Lower leg skin (tissue), 4 donors: ENCODE data around the gene BMAL1. TPM values are rescaled to one million over a fixed set of nuclear protein-coding genes. Genes with fewer than 3 reads are reported as not detected.
"Not testable (repeated sequence)": the region's sequence is repeated elsewhere in the genome, so short reads cannot be mapped to it uniquely, and the experiment has no call there.

Source experiments
- DNase-seq, 2 donors: peaks; one replicate each; pipeline ENCODE4 v3.0.0-alpha.2; 2019; ENCODE audit warnings: low spot score in 2 of 2
- H3K4me3 ChIP-seq: fragments of 200-600 bp; sonication (generic); 2 replicates; pipeline ENCODE4 v1.5.1; 2017; ENCODE audit warnings: mild to moderate bottlenecking, low read depth; ENCODE audit not compliant: poor library complexity, severe bottlenecking
- POLR2A ChIP-seq, 2 donors: fragments of 450-650 bp; IDR thresholded peaks; one replicate each; pipeline ENCODE4 v1.6.1; 2016 to 2017; ENCODE audit warnings: antibody characterized with exemption in 2 of 2, mild to moderate bottlenecking in 1 of 2, moderate library complexity in 1 of 2
- WGBS, 2 donors: methylation state at CpG; one replicate each; pipeline ENCODE4 v1.1.5; 2018; 5-methylcytosine and 5-hydroxymethylcytosine counted together
- intact Hi-C: fragments of 100-400 bp; cut with DNase I; formaldehyde crosslinking; loops from one replicate; pipeline ENCODE4 v1.15.0; 2023; ENCODE audit warnings: low total_unique reads
- total RNA-seq, 4 donors: library from RNA; depleted of rRNA; stranded (reverse); fragments of >200 nt; gene quantifications; one replicate each; pipeline ENCODE4 v1.1.0, GENCODE V29; 2016
- TF ChIP-seq, protein P1 (sequence below), 3 donors: fragments of 450-650 bp; IDR thresholded peaks; one replicate each; pipeline ENCODE4 v1.5.1; 2016; ENCODE audit warnings: antibody characterized with exemption in 3 of 3, mild to moderate bottlenecking in 3 of 3, moderate library complexity in 2 of 3

BMAL1 gene
- total RNA-seq, 4 donors from 2014 or later: 34.8 to 132 (median 61.5) TPM

DNA sequence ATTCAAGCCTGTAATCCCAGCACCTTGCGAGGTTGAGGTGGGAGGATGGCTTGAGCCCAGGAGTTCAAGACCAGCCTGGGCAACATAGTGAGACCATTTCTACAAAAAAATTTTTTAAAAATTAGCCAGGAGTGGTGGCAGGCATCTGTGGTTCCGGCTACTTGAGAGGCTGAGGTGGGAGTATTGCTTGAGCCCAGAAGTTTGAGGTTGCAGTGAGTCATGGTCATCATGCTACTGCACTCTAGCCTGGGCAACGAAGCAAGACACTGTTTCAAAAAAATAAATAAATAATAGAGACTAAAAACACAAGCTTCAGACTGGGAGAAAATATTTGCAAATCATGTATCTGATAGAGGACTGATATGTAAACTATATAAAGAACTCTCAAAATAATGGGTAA lies 152.2 kb downstream of the BMAL1 start:
- intact Hi-C loops: no loop called here
- no peak overlapping the region for H3K4me3 ChIP-seq
- WGBS, 2 donors: 98 to 99% methylated on average over 3 of the region's 3 CpGs
- TF ChIP-seq POLR2A (IDR thresholded peaks at IDR 0.05): no peak
- TF ChIP-seq, protein P1, sequence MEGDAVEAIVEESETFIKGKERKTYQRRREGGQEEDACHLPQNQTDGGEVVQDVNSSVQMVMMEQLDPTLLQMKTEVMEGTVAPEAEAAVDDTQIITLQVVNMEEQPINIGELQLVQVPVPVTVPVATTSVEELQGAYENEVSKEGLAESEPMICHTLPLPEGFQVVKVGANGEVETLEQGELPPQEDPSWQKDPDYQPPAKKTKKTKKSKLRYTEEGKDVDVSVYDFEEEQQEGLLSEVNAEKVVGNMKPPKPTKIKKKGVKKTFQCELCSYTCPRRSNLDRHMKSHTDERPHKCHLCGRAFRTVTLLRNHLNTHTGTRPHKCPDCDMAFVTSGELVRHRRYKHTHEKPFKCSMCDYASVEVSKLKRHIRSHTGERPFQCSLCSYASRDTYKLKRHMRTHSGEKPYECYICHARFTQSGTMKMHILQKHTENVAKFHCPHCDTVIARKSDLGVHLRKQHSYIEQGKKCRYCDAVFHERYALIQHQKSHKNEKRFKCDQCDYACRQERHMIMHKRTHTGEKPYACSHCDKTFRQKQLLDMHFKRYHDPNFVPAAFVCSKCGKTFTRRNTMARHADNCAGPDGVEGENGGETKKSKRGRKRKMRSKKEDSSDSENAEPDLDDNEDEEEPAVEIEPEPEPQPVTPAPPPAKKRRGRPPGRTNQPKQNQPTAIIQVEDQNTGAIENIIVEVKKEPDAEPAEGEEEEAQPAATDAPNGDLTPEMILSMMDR (IDR thresholded peaks at IDR 0.05): no peak
- DNase-seq: no peak

DNA sequence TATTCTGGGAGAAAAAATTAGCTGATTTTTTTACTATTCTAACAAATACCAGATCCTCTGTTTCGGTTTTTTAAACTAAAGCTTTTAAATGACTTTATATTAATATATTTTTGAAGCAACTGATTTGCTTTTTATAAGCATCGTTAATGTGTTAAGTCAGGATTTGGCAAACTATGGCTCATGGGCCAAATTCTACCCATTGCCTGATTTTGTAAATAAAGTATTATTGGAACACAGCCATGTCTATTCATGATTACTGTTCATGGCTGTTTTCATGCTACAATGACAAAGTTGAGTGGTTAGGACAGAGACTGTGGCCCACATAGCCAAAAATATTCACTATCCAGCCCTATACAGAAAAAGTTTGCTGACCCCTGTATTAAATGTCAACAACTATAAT lies 155.8 kb downstream of the BMAL1 start:
- TF ChIP-seq, protein P1 (IDR thresholded peaks at IDR 0.05): no peak
- no peak for TF ChIP-seq POLR2A (IDR thresholded peaks at IDR 0.05)
- WGBS, 2 donors: 91 to 93% methylated on average over 2 of the region's 2 CpGs
- intact Hi-C loops: no loop called here
- H3K4me3 ChIP-seq: no peak overlapping the region
- no peak for DNase-seq

DNA sequence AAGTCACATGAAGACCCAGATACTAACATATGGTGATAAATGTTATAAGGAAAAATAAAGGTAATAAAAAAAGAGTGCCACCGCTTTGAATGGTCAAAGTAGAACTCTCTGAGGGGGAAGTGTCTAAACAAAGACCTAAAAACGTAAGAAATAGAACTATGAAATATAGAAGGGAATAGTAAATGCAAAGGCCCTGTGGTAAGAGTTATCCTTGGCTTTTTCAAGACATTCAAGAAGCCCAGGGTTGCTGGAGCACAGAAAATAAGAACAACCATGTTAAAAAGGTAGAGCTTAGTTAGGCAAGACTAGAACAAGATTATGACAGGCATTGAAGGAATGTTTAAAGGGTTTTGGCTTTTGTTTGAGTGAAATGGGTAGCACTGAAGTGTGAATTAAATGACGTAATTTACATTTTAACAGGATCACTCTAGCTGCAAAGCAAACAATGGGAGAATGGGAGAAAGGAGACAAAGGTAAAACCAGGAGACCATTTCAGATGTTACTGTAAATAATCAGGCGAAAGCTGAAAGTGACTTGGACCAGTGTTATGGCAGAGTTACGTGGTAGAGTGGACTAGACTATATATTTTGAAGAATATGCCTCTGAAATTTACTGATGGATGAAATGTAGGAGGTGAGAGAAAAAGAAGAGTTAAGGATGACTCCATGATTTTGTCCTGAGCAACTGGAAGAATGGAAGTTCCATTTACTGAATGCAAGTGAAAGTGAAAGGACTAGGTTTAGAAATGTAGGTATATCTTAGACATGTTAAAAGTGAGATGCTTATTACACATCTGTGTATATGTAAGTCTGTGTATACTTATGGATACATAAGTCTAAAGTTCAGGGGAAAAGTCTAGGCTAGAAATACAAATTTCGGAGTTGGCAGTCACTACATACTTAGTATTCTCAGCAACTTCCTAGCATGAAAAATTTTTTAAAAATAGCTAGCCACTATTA lies 156.9 kb downstream of the BMAL1 start:
- intact Hi-C loops: no loop called here
- no peak overlapping the region for H3K4me3 ChIP-seq
- no peak for TF ChIP-seq POLR2A (IDR thresholded peaks at IDR 0.05)
- TF ChIP-seq, protein P1 (IDR thresholded peaks at IDR 0.05): no peak
- DNase-seq: no peak
- 92 to 98% methylated on average over 6 of the region's 6 CpGs for WGBS, 2 donors

DNA sequence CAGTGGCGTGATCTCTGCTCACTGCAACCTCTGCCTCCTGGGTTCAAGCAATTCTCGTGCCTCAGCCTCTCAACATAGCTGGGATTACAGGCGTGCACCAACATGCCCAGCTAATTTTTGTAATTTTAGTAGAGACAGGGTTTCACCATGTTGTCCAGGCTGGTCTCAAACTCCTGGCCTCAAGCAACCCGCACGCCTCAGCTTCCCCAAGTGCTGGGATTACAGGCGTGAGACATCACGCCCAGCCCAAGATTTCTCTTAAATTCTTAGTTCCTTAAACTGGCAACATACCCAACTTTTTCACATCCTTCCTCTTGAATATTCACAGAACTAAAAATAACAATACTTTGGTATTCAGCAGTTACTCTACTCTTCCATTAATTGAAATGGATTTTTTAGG lies 159.2 kb downstream of the BMAL1 start:
- intact Hi-C loops, H3K4me3 ChIP-seq, DNase-seq: not testable (repeated sequence)
- WGBS, 2 donors: 85 to 89% methylated on average over 7 of the region's 7 CpGs

Other genes starting within 250 kb of the BMAL1 start
- gene BTBD10, start 185.4 kb downstream of the BMAL1 start, total RNA-seq: 10 to 100 TPM; 32.2 to 41.0 (median 35.7) TPM
- not detected for gene PTH, start 218.2 kb downstream of the BMAL1 start, total RNA-seq